Prostate gland (tissue), 2 donors: ENCODE results near the gene SLC7A7.
"Not testable (repeated sequence)": the region's sequence is repeated elsewhere in the genome, so short reads cannot be mapped to it uniquely, and the experiment has no call there.

ENCODE experiments used
- POLR2A ChIP-seq: fragments of 450-650 bp; IDR thresholded peaks from one replicate; pipeline ENCODE4 v1.6.1; 2016; ENCODE audit warnings: antibody characterized with exemption, mild to moderate bottlenecking
- POLR2AphosphoS5 ChIP-seq: sonication (generic); formaldehyde crosslinking; IDR thresholded peaks from one replicate; pipeline ENCODE4 v1.6.1; 2017; ENCODE audit warnings: antibody characterized with exemption
- TF ChIP-seq, protein P1 (sequence below), 4 experiments: fragments of 200-600 bp in 2 of 4; fragments of 450-650 bp in 2 of 4; sonication (generic) in 2 of 4; IDR thresholded peaks; 1 replicate in 3 of 4; 2 replicates in 1 of 4; pipeline ENCODE4 v1.5.1; 2016 to 2019; ENCODE audit warnings: antibody characterized with exemption in 4 of 4, mild to moderate bottlenecking in 2 of 4, moderate library complexity in 2 of 4

DNA sequence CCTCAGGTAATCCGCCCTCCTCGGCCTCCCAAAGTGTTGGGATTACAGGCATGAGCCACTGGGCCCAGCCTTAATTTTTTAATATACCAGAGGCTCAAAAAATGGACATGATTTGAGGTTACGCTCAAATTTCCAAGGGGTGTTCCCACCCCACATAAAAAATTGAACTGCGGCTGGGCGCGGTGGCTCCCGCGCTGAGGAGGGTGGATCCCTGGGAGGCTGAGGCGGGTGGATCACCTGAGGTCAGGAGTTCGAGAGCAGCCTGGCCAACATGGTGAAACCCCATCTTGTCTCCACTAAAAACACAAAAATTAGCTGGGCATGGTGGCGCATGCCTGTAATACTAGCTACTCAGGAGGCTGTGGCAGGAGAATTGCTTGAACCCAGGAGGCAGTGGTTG is 39.1 kb upstream of the SLC7A7 start:
- TF ChIP-seq, protein P1, sequence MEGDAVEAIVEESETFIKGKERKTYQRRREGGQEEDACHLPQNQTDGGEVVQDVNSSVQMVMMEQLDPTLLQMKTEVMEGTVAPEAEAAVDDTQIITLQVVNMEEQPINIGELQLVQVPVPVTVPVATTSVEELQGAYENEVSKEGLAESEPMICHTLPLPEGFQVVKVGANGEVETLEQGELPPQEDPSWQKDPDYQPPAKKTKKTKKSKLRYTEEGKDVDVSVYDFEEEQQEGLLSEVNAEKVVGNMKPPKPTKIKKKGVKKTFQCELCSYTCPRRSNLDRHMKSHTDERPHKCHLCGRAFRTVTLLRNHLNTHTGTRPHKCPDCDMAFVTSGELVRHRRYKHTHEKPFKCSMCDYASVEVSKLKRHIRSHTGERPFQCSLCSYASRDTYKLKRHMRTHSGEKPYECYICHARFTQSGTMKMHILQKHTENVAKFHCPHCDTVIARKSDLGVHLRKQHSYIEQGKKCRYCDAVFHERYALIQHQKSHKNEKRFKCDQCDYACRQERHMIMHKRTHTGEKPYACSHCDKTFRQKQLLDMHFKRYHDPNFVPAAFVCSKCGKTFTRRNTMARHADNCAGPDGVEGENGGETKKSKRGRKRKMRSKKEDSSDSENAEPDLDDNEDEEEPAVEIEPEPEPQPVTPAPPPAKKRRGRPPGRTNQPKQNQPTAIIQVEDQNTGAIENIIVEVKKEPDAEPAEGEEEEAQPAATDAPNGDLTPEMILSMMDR (IDR thresholded peaks at IDR 0.05): not testable (repeated sequence)
- TF ChIP-seq POLR2A, POLR2AphosphoS5: not testable (repeated sequence)
